ENCODE data around the gene SNX27. TPM values are rescaled to one million over a fixed set of nuclear protein-coding genes. Genes with fewer than 3 reads are reported as not detected.
A peak's percentile ranks its signal among the peaks of the same experiment; 100 is the strongest.

SNX27 gene
- total RNA-seq, 1 donor from 2014 or later = 33.9 TPM

DNA sequence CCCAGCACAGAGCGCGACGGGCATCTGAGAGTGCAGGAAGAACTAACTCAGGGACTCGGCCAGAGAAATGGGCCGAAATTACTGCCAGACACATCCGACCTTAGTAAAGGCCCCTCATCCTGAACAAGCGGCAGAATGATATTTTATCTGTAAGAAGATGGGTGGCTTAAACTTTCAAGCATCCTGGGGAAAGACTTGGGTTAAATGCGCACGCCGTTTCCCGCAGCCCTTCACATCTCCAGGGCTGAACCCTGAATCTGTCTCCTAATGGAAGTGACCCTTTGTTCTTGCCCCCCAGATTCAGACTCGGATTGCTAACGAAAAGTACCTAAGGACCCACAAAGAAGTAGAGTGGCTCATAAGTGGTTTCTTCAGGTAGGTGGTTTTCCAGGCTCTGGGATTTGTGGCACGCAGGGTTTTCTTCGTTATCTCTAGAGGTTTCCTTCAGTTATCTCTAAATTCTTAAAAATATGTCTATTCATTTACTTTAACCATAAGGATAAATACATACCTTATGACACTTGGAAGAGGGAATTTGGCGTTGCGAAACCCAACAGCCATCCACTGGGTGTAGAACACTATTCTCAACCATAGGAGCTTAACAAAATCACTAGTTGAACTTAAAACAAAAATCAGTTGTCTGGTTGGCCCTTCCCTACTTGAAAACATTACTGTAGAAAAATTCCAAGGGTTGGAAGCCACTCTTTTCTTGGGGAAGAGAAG is 110.1 kb downstream of the SNX27 start:
- H3K27me3 Mint-ChIP-seq (ENCODE audit: unreplicated experiment) = peaks cover 64% of the 10 kb centered on the region
- peaks cover 2% of the 10 kb centered on the region for H3K36me3 Mint-ChIP-seq (ENCODE audit: unreplicated experiment)
- peaks cover 30% of the 10 kb centered on the region for H3K4me1 Mint-ChIP-seq (ENCODE audit: unreplicated experiment)
- H3K9me3 Mint-ChIP-seq (ENCODE audit: unreplicated experiment) = no peaks in the 10 kb centered on the region
- H3K4me3 Mint-ChIP-seq (ENCODE audit: unreplicated experiment) = peak overlapping the region; percentile 77
- H3K27ac Mint-ChIP-seq (ENCODE audit: unreplicated experiment) = no peak overlapping the region
- DNase-seq (ENCODE audit: extremely low spot score, unreplicated experiment) = no peak
- TF ChIP-seq, protein P1, sequence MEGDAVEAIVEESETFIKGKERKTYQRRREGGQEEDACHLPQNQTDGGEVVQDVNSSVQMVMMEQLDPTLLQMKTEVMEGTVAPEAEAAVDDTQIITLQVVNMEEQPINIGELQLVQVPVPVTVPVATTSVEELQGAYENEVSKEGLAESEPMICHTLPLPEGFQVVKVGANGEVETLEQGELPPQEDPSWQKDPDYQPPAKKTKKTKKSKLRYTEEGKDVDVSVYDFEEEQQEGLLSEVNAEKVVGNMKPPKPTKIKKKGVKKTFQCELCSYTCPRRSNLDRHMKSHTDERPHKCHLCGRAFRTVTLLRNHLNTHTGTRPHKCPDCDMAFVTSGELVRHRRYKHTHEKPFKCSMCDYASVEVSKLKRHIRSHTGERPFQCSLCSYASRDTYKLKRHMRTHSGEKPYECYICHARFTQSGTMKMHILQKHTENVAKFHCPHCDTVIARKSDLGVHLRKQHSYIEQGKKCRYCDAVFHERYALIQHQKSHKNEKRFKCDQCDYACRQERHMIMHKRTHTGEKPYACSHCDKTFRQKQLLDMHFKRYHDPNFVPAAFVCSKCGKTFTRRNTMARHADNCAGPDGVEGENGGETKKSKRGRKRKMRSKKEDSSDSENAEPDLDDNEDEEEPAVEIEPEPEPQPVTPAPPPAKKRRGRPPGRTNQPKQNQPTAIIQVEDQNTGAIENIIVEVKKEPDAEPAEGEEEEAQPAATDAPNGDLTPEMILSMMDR (IDR thresholded peaks at IDR 0.05) = no peak

DNA sequence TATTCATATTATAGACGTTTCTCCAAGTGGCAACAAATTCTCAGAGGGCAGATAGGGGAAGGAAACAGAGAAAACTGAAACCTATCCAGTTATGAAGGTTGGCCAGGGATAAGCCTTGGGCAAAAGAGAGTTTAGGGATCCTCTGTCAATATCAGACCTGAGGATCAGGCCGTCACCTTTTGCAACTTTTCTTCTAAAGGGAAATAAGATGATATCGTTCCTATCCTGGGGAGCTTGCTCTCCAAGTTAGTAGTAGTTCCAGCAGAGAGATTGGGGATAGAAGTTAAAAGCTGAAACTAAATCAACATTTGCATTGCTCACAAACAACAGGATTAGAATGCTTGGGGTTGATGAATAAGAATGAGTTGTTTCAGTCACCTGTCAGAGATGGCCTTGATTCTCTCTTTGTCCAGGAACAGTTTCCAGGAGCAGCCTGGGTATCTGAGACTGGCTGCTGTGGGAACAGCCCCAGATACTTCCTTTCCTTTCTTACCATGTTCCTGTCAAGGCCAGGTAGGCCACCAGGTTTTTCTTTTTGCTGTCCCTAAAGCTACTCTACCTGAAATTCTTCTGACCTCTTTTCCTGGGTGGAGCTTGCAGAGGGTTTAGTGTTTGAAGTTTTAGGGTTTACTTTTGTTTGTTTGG is 112.0 kb downstream of the SNX27 start:
- TF ChIP-seq, protein P1 (IDR thresholded peaks at IDR 0.05) = no peak
- no peak overlapping the region for H3K27ac Mint-ChIP-seq (ENCODE audit: unreplicated experiment)
- H3K4me3 Mint-ChIP-seq (ENCODE audit: unreplicated experiment) = no peak overlapping the region
- peaks cover 24% of the 10 kb centered on the region for H3K4me1 Mint-ChIP-seq (ENCODE audit: unreplicated experiment)
- peaks cover 61% of the 10 kb centered on the region for H3K27me3 Mint-ChIP-seq (ENCODE audit: unreplicated experiment)
- H3K36me3 Mint-ChIP-seq (ENCODE audit: unreplicated experiment) = peaks cover 2% of the 10 kb centered on the region
- no peaks in the 10 kb centered on the region for H3K9me3 Mint-ChIP-seq (ENCODE audit: unreplicated experiment)
- DNase-seq (ENCODE audit: extremely low spot score, unreplicated experiment) = no peak

DNA sequence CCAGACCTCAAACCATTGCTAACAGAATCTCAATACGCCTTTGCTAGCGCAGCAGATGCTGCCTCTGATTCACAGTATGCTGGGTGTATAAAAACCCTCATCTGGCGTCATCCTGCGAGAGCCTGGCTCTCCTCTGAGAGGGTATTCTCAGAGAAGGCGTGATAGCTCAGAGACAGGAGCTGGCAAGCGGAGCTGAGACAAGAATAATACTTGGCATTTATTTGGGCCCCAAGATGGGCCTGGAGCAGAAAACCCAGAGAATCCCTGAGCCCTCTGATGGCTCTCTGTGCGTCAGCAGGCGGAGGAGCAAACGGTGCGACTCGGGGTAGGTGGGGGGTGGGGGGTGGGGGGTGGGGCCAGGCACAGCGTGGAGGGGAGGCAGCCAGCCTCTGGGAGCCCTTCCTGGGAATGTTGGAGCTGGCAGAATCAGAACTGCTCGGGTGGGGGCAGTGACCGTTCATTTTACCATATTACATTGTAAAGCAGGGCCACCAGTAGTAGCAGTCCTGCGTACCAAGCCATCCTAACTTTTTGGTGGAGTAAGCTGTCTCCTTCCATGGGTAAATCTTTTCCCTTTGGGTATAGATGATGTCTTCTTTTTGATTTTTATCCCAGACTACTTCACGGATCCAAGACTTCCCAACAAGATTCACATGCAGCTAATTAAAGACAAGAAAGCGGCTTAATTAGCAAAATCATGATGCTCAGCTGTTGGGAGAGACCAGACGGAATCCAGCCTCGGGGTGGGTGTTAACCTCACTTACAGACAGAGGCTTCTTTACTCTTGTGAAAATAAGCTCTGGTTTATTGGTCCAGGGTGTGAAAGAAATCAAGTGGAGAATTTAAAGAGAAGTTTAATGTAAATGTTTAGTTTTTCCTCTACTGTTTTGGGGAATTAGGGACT is 116.6 kb downstream of the SNX27 start:
- DNase-seq (ENCODE audit: extremely low spot score, unreplicated experiment) = no peak
- H3K4me3 Mint-ChIP-seq (ENCODE audit: unreplicated experiment) = peak overlapping the region; percentile 44
- H3K9me3 Mint-ChIP-seq (ENCODE audit: unreplicated experiment) = no peaks in the 10 kb centered on the region
- H3K36me3 Mint-ChIP-seq (ENCODE audit: unreplicated experiment) = no peaks in the 10 kb centered on the region
- TF ChIP-seq, protein P1 (IDR thresholded peaks at IDR 0.05) = no peak
- H3K27me3 Mint-ChIP-seq (ENCODE audit: unreplicated experiment) = peaks cover 52% of the 10 kb centered on the region
- no peak overlapping the region for H3K27ac Mint-ChIP-seq (ENCODE audit: unreplicated experiment)
- peaks cover 7% of the 10 kb centered on the region for H3K4me1 Mint-ChIP-seq (ENCODE audit: unreplicated experiment)

DNA sequence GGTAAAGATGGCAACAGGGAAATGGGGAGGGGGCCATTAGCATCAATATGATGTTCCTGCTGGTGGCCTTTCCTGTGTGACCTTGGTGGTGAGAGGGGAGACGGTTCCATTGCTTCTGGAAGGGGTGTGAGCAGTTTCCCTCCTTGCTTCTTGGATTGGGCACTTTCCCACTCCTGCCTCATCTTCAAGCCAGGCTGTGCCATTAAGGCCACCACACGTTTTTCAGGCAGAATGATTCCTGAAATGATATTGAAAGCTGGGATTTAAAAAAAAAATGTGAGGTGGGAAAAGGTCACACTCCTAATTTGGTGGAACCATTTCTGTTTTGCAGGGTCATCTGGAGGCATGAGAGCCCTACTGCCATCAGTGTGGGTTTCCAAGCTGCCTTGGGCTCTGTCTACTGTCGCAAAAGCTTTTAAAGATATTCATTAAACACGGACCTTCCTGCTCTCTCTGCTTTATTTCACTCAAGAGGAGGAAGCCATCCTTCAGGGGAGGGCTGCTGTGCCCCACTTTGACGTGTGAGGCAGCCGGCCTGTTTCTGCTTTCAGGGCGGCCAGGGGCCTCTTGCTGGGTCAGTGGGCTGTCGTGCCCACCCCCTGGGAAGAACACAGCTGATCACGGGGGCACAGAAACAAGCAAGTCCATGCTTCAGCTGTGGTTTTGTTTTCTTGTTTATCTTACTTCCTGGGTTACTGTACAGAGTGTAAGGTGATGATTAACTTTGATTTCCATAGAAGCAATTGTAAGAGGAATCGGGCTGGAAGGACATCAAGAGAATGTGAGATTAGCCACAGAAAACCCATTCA is 117.5 kb downstream of the SNX27 start:
- no peak overlapping the region for H3K4me3 Mint-ChIP-seq (ENCODE audit: unreplicated experiment)
- H3K27me3 Mint-ChIP-seq (ENCODE audit: unreplicated experiment) = peaks cover 42% of the 10 kb centered on the region
- DNase-seq (ENCODE audit: extremely low spot score, unreplicated experiment) = no peak
- no peaks in the 10 kb centered on the region for H3K9me3 Mint-ChIP-seq (ENCODE audit: unreplicated experiment)
- TF ChIP-seq, protein P1 (IDR thresholded peaks at IDR 0.05) = no peak
- peaks cover 7% of the 10 kb centered on the region for H3K4me1 Mint-ChIP-seq (ENCODE audit: unreplicated experiment)
- H3K36me3 Mint-ChIP-seq (ENCODE audit: unreplicated experiment) = no peaks in the 10 kb centered on the region
- no peak overlapping the region for H3K27ac Mint-ChIP-seq (ENCODE audit: unreplicated experiment)

Measured in osteocyte (in vitro differentiated cells).